Astrocyte (in vitro differentiated cells and primary cell): ENCODE measurements around the gene TMEM81.

Experiments used
- EZH2 ChIP-seq: IDR thresholded peaks from 2 replicates; pipeline ENCODE4 v1.6.1; 2012; ENCODE audit warnings: mild to moderate bottlenecking, low read length, inconsistent platforms; ENCODE audit not compliant: insufficient read depth
- TF ChIP-seq, protein P1 (sequence below): IDR thresholded peaks from 2 replicates; pipeline ENCODE4 v1.5.1; 2011; ENCODE audit warnings: low read depth, mild to moderate bottlenecking, inconsistent platforms, low read length, moderate library complexity; ENCODE audit not compliant: insufficient read depth

DNA sequence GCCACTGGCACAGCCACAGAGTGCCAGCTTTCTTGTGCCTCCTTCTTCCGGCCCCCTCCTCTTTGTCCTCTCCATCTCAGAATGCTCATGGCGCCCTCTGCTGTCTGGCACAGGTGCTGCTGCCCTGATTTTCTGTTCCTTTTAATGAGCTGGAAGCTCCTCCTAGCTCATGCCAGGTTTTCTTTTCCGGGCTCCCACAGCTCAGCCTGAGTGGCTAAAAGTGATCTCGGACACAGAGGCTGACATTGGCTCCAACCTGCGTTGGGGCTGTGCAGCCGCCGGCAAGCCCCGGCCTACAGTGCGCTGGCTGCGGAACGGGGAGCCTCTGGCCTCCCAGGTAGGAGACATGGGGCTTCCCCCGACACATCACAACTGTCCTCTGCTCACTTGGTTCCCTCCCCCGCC, 22.6 kb downstream of the TMEM81 start:
- TF ChIP-seq, protein P1, sequence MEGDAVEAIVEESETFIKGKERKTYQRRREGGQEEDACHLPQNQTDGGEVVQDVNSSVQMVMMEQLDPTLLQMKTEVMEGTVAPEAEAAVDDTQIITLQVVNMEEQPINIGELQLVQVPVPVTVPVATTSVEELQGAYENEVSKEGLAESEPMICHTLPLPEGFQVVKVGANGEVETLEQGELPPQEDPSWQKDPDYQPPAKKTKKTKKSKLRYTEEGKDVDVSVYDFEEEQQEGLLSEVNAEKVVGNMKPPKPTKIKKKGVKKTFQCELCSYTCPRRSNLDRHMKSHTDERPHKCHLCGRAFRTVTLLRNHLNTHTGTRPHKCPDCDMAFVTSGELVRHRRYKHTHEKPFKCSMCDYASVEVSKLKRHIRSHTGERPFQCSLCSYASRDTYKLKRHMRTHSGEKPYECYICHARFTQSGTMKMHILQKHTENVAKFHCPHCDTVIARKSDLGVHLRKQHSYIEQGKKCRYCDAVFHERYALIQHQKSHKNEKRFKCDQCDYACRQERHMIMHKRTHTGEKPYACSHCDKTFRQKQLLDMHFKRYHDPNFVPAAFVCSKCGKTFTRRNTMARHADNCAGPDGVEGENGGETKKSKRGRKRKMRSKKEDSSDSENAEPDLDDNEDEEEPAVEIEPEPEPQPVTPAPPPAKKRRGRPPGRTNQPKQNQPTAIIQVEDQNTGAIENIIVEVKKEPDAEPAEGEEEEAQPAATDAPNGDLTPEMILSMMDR: peak; percentile 81
- no peak for TF ChIP-seq EZH2
